ENCODE data around the gene OR1L8.
"Not testable (repeated sequence)": the region's sequence is repeated elsewhere in the genome, so short reads cannot be mapped to it uniquely, and the experiment has no call there.

OR1L8 gene

DNA sequence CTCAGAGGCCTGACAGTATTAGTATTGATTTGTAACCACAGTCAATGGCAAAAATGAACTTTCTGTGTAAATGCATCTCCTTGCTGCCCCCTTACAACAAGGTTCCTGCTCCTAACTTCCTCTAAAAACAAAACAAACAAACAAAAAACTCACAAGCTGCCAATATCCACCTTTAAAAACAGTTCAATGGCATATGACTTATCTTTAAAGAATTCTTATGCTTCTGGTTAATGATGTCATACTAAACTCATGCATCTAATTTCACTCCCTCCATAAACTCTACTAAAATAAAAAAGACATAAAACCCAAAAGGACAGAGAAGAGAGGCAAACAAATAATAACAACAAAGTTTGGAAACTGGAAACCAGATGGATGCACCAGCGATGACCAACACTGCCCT is 47.0 kb downstream of the OR1L8 start:
- DNase-seq (ENCODE audit: low read depth in 1 of 2, low spot score in 1 of 2), result no peak
- H3K27me3 ChIP-seq (ENCODE audit: insufficient read depth, poor library complexity, severe bottlenecking), result no peaks in the 10 kb centered on the region
- no peak overlapping the region for H3K27ac ChIP-seq (replicated peaks)
- no peak for TF ChIP-seq POLR2AphosphoS5 (IDR thresholded peaks at IDR 0.05; ENCODE audit: low read depth)
- no peak for TF ChIP-seq SPI1 (IDR thresholded peaks at IDR 0.05; ENCODE audit: borderline replicate concordance, low read depth)
- TF ChIP-seq GABPA (IDR thresholded peaks at IDR 0.05; ENCODE audit: low read depth), result no peak
- TF ChIP-seq, protein P1, sequence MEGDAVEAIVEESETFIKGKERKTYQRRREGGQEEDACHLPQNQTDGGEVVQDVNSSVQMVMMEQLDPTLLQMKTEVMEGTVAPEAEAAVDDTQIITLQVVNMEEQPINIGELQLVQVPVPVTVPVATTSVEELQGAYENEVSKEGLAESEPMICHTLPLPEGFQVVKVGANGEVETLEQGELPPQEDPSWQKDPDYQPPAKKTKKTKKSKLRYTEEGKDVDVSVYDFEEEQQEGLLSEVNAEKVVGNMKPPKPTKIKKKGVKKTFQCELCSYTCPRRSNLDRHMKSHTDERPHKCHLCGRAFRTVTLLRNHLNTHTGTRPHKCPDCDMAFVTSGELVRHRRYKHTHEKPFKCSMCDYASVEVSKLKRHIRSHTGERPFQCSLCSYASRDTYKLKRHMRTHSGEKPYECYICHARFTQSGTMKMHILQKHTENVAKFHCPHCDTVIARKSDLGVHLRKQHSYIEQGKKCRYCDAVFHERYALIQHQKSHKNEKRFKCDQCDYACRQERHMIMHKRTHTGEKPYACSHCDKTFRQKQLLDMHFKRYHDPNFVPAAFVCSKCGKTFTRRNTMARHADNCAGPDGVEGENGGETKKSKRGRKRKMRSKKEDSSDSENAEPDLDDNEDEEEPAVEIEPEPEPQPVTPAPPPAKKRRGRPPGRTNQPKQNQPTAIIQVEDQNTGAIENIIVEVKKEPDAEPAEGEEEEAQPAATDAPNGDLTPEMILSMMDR (IDR thresholded peaks at IDR 0.05; ENCODE audit: insufficient read depth, low read length), result no peak
- TF ChIP-seq, protein P2, sequence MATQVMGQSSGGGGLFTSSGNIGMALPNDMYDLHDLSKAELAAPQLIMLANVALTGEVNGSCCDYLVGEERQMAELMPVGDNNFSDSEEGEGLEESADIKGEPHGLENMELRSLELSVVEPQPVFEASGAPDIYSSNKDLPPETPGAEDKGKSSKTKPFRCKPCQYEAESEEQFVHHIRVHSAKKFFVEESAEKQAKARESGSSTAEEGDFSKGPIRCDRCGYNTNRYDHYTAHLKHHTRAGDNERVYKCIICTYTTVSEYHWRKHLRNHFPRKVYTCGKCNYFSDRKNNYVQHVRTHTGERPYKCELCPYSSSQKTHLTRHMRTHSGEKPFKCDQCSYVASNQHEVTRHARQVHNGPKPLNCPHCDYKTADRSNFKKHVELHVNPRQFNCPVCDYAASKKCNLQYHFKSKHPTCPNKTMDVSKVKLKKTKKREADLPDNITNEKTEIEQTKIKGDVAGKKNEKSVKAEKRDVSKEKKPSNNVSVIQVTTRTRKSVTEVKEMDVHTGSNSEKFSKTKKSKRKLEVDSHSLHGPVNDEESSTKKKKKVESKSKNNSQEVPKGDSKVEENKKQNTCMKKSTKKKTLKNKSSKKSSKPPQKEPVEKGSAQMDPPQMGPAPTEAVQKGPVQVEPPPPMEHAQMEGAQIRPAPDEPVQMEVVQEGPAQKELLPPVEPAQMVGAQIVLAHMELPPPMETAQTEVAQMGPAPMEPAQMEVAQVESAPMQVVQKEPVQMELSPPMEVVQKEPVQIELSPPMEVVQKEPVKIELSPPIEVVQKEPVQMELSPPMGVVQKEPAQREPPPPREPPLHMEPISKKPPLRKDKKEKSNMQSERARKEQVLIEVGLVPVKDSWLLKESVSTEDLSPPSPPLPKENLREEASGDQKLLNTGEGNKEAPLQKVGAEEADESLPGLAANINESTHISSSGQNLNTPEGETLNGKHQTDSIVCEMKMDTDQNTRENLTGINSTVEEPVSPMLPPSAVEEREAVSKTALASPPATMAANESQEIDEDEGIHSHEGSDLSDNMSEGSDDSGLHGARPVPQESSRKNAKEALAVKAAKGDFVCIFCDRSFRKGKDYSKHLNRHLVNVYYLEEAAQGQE (IDR thresholded peaks at IDR 0.05; ENCODE audit: insufficient replicate concordance, low read depth), result no peak
- H3K4me3 ChIP-seq (replicated peaks; ENCODE audit: insufficient read depth, low read length), result no peak overlapping the region

- DNase-seq (ENCODE audit: low read depth in 1 of 2, low spot score in 1 of 2); H3K27me3 ChIP-seq (ENCODE audit: insufficient read depth, poor library complexity, severe bottlenecking); H3K4me3 ChIP-seq (replicated peaks; ENCODE audit: insufficient read depth, low read length); H3K27ac ChIP-seq (replicated peaks): not testable (repeated sequence)
These were observed 52.0 kb downstream of the OR1L8 start for GRCh38 chr9:122531157-122531556.

DNA sequence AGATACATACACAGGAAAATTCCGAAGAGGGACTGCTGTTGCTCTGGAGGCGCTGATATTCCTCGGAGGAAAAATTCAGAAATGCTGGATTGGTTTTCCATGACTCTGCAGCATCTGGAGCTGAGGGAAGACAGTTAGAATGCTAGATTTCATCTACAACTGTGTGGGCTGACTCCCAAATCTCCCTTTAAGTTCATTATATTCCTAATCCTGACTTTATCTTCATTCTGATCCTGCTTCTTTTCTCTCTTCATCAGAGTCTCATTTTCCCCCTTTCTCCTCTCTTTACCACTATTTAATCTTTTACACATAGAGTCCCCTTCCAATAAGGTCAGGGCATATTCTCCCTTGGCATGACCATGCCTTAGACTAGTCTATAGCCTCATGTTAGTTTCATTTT is 56.0 kb downstream of the OR1L8 start, which contains the start of gene OR1N1:
Gene OR1N1, minus strand, starts transcription at position 101 of the 400 bp plus-strand sequence. Its CDS starts 0 bp downstream, at position 101.
- no peak for DNase-seq (ENCODE audit: low read depth in 1 of 2, low spot score in 1 of 2)
- TF ChIP-seq, protein P1 (IDR thresholded peaks at IDR 0.05; ENCODE audit: insufficient read depth, low read length), result no peak
- TF ChIP-seq POLR2AphosphoS5 (IDR thresholded peaks at IDR 0.05; ENCODE audit: low read depth) (no peak), SPI1 (IDR thresholded peaks at IDR 0.05; ENCODE audit: borderline replicate concordance, low read depth) (no peak), GABPA (IDR thresholded peaks at IDR 0.05; ENCODE audit: low read depth) (no peak)
- TF ChIP-seq, protein P2 (IDR thresholded peaks at IDR 0.05; ENCODE audit: insufficient replicate concordance, low read depth), result no peak
- Histone ChIP-seq H3K4me3 (replicated peaks; ENCODE audit: insufficient read depth, low read length) (no peak within 1 kb of the TSS), H3K27me3 (ENCODE audit: insufficient read depth, poor library complexity, severe bottlenecking) (peaks cover 2% of the 10 kb centered on the region), H3K27ac (replicated peaks) (no peak within 1 kb of the TSS)

- no peak overlapping the region for H3K4me3 ChIP-seq (replicated peaks; ENCODE audit: insufficient read depth, low read length)
- no peak for TF ChIP-seq SPI1 (IDR thresholded peaks at IDR 0.05; ENCODE audit: borderline replicate concordance, low read depth)
- H3K27me3 ChIP-seq (ENCODE audit: insufficient read depth, poor library complexity, severe bottlenecking), result peaks cover 2% of the 10 kb centered on the region
- H3K27ac ChIP-seq (replicated peaks), result no peak overlapping the region
- no peak for DNase-seq (ENCODE audit: low read depth in 1 of 2, low spot score in 1 of 2)
These were observed 56.6 kb downstream of the OR1L8 start for GRCh38 chr9:122526602-122527001.

GRCh38 chr9:122519376-122519775 is 63.8 kb downstream of the OR1L8 start:
- TF ChIP-seq, protein P1 (IDR thresholded peaks at IDR 0.05; ENCODE audit: insufficient read depth, low read length), result no peak
- TF ChIP-seq SPI1 (IDR thresholded peaks at IDR 0.05; ENCODE audit: borderline replicate concordance, low read depth), result no peak
- no peak for TF ChIP-seq GABPA (IDR thresholded peaks at IDR 0.05; ENCODE audit: low read depth)
- TF ChIP-seq, protein P2 (IDR thresholded peaks at IDR 0.05; ENCODE audit: insufficient replicate concordance, low read depth), result no peak
- TF ChIP-seq POLR2AphosphoS5 (IDR thresholded peaks at IDR 0.05; ENCODE audit: low read depth), result no peak
- Histone ChIP-seq H3K27me3 (ENCODE audit: insufficient read depth, poor library complexity, severe bottlenecking) (no peaks in the 10 kb centered on the region), H3K4me3 (replicated peaks; ENCODE audit: insufficient read depth, low read length) (no peak overlapping the region), H3K27ac (replicated peaks) (no peak overlapping the region)
- no peak for DNase-seq (ENCODE audit: low read depth in 1 of 2, low spot score in 1 of 2)
